ENCODE results near the gene CALN1.
A peak's percentile ranks its signal among the peaks of the same experiment; 100 is the strongest.
"Not testable (repeated sequence)": the region's sequence is repeated elsewhere in the genome, so short reads cannot be mapped to it uniquely, and the experiment has no call there.

Gene CALN1

GRCh38 chr7:72412121-72412618 lies at the start of gene CALN1:
Gene CALN1 (minus strand): TSS chr7:72412338.
- DNase-seq, result not testable (repeated sequence)

GRCh38 chr7:72453471-72453870 lies 41.3 kb upstream of the CALN1 start:
- DNase-seq, result no peak

GRCh38 chr7:72447465-72448204 lies 35.5 kb upstream of the CALN1 start:
- no peak for DNase-seq

DNA sequence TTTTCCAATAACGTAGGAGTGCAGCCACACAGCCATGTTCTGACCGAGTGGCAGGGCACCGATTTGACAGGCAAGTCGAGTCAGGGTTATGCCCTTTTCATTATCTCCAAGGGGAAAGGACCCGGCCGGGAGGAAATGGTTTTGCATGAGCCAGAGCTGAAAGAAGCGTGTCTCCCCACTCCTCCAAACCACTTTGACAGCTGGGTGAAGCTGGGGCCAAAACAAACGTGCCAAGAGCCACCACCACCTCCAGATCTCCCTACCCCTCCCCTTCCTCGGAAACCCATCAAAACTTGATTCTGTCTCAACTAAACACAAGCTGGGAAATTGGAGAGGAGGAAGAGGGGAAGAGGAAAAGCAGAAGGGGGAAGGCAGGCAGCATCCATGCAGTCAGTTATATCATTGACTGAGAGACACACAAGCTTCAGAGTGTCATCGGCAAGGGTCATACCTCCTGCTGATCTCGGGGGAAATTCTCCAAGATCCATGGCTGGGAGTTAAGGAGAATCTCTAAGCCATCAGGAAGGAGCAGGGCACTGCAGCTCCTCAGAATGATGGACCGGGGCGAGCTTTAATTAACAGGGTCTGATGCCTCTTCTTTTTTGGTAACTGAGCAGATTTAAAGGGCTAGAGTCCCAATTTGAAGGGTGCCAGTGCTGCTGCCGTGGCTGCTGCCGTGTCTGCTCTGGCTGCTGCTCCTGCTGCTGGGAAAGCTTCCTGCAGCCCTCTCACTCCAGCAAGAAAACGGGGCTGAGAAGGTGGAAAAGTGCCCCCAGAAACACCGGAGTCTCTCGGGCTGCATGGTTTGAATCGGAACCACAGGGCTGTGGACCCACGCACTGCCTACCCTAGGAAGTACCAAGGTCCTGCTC lies 34.7 kb upstream of the CALN1 start:
- no peak for DNase-seq

- no peak for DNase-seq
These were observed 34.0 kb upstream of the CALN1 start for GRCh38 chr7:72446131-72446530.

DNA sequence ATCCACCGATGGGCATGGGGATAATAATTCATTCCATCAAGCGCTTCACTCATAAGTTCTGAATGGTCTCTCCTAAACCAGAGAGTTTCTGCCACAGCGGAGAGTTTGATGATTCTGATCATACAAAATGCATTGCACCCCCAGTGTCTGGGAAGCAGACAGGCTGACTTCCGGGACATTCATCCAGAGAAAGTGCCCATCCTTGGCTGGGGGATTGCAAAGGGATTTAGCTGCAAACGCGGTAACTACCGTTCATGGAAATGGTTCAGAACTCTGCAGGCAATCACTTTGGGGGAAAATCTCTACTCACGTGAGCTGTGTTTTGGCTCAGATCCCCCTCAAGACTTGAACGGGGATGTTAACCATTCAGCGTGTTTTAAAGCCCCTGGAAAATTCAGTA lies 33.4 kb upstream of the CALN1 start:
- no peak for DNase-seq

DNA sequence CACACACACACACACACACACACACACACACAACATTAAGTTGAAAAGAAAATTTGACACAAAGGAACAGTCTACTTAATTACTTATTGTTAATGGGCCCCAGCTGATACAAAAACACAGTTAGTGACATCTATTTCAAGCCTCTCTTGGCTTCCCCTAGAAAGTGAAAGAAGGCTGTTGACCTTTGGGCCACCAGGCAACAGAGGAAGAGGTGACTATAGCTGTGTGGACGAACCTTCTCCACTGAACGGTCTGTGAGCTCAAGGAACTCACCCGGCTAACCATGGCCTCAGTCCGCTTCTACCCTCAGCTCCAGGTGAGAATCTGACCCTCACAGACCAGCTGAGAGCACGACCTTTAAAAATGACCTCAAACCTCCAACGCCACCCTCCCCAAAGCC lies 32.9 kb upstream of the CALN1 start:
- DNase-seq, result no peak

- no peak for DNase-seq
These were observed 32.1 kb upstream of the CALN1 start for GRCh38 chr7:72444026-72444776.

DNA sequence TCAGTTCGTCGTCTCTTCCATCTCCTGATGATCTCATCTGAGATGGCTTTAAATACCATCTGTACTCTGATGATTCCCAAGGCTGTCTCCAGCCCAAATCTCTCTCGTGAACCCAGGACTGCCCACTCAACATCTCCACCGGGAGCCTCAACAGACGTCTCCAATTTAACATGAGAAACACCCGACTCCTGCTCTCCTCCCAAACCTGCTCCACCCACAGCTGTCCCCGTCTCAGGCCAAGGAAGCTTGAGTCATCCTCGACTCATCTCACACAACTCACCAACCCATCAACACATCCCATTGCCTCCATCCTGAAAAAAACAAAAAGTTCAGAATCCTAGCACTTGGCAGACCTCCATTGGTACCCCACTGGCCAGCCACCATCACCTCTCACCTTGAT lies 29.7 kb upstream of the CALN1 start:
- DNase-seq, result peak; percentile 71

- DNase-seq, result no peak
These were observed 26.4 kb upstream of the CALN1 start for GRCh38 chr7:72438491-72438890.

DNA sequence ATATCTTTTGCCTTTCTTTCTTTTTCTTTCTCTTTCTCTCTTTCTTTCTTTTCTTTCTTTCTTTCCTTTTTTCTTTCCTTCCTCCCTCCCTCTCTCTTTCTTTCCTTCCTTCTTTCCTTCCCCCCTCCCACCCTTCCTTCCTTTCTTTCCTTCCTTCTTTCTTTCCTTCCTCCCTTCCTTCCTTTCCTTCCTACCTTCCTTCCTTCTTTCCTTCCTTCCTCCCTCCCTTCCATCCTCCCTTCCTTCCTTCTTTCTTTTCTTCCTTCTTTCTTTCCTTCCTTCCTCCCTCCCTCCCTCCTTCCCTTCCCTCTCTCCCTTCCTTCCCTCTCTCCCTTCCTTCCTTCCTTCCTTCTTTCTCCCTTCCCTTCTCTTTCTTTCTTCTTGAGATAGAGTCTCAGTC lies 25.5 kb upstream of the CALN1 start:
- DNase-seq, result no peak

DNA sequence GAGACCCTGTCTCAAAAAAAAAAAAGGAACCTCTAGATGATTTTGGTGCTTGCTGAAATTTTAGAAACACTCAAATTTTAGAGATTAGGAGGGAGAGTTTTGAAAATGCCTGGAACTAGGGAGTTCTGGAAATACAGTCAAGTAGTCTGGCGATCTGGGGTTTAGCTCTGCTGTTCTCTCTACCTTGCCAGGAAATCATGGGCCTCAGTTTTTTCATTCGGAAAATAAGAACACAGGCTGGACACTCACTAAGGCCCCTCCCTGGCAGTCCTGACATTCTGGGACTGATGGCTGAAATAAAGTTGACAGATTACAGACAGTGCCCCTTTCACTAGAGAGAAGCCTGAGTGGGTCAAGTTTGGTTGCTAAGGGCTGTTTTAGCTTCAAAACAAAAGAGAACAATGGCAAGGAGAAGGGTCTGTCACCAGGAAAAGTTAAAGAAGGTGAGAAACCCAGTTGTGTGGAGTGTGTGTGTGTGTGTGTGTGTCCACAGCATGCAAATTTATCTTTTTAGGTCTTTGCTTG lies 25.0 kb upstream of the CALN1 start:
- no peak for DNase-seq

- no peak for DNase-seq
These were observed 23.9 kb upstream of the CALN1 start for GRCh38 chr7:72435925-72436480.

- DNase-seq, result peak; percentile 21
These were observed 23.2 kb upstream of the CALN1 start for GRCh38 chr7:72435366-72435765.

GRCh38 chr7:72430531-72430930 lies 18.4 kb upstream of the CALN1 start:
- DNase-seq, result no peak

DNA sequence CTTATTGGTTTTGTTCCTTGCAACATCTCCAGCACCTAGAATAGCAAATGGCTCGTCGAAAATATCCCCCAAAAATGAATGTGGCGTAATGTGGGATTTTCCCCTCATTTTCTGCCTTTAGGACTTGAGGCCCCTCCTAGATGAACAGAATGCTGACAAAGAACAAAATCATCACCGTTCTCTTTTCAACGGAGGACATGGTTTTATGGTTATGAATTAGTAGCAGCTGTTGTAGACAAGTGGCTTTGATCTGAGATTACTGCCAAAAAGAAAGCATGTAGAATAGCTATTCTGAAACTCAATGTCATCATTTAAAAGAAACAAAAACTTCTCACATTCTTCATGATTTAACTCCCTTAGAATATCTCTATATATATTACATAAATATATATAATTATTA lies 17.2 kb upstream of the CALN1 start:
- no peak for DNase-seq

DNA sequence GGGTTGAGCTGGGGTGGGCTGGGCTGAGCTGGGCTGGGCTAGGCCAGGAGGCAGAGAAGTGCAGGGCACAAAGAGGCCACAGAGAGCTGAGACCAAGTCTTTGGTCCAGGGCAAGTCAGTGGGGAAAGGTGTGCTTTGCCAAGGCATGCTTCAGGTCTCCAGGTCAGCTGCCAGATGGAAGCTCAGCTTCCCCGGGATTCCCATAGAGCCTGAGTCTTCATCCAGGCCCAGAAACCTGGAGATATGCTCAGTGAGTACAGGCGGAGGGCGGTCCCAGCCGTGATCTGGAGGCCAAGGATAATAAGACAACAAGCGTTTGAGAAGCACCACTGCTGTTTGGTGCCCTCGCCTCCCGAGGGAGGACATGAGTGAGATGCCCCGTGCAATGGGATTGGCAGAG lies 4.7 kb upstream of the CALN1 start:
- no peak for DNase-seq

- no peak for DNase-seq
These were observed 3.4 kb upstream of the CALN1 start for GRCh38 chr7:72415586-72415985.

DNA sequence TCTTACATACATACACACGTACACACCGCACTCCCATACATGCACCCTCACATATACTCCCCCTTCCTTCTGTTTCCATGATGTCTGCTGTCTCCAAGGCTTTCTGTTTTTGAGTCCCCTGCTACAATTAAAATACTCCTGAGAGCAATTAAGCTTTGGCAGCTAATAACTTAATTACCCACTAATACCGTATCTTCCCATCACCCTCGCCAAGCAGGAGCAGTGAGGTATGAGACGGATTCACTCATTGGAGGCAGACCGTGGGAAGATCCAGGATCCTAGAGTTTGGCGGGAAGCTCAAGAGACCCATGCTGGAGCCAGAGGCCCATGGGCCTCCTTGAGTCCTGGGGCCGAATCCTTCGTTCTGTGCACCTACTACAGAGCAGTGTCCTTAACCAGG lies 1.7 kb upstream of the CALN1 start:
- DNase-seq, result no peak

DNA sequence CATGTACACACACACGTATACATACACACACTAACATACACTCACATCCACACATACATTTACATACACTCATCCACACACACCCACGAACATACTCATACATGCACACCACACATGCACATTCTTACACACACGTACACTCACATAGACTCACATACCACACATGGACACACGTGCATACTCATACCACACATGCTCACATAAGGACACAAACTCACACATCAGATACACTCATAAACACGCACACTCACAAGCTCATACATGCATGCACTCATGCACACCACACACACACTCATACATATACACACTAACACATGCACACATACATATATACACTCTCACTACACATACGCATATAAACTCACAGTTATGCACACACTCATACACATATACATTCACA lies 1.2 kb upstream of the CALN1 start:
- no peak for DNase-seq

DNA sequence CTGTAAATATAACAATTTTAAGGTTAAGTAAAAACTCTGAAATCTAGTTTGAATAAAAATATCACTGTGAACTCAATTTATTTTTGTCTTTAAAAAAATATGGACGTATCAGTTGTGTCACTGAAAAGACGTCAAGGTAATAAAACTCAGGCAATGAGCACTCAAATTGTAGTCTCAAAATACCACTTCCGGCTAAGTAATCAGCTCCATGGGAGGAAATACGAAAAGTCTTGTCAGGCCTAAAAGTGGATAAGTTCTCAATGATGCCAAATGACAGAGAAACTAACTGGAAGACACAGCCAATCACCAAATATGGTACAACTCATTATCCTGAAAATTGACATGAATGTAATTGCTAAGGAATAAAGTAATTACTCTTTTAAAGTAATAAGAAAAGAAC lies 719 bp downstream of the CALN1 start:
- DNase-seq, result no peak

DNA sequence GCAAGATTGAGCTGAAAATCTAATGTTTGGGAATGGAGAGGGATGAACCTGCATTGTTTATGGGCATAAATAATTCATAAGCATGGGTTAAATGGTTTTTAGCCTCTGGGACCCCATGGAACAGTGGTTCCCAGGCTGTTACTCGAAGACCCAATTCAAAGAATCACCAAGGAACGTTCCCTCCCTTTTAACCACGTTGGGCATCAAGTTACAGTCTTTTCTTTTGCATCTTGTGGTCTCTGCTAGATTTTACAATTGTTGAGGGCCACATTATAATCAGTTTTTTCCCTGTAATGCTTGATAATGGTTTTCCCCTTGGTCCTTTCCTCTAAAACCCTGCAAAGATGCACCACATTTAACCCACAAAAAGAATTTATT lies 2.5 kb downstream of the CALN1 start:
- no peak for DNase-seq

All from fibroblast of upper back skin (primary cell).